Endothelial cell of umbilical vein (primary cell): Measurements from ENCODE around the gene CD300LD. TPM values are rescaled to one million over a fixed set of nuclear protein-coding genes. Genes with fewer than 3 reads are reported as not detected.

Experiments
- BruUV-seq: library from RNA; stranded (reverse); fragments of 400-500 nt; replicated peaks from 2 replicates; lab custom pipeline; 2021; lab: Mats Ljungman, UMichigan
- CTCF ChIA-PET: fragments of 300-600, 350-600 bp; sonication (Branson Sonifier 250); formaldehyde crosslinking; loops from one replicate; lab custom pipeline; 2021; ENCODE audit warnings: antibody characterized with exemption, inconsistent platforms; lab: Charles Lee
- POLR2A ChIA-PET: fragments of 300-600, 350-600 bp; sonication (Branson Sonifier 250); formaldehyde crosslinking; loops from one replicate; lab custom pipeline; 2021; ENCODE audit warnings: antibody characterized with exemption, inconsistent platforms; lab: Charles Lee
- DNase-seq: peaks from one replicate; pipeline ENCODE4 v3.0.0-alpha.2; 2011; ENCODE audit warnings: low read depth, low spot score
- FAIRE-seq: peaks from 2 replicates; lab custom pipeline; 2011; peaks lifted over from hg19 to GRCh38; lab: Jason Lieb, UNC
- H2AFZ ChIP-seq: 2 replicates; pipeline ENCODE4 v1.6.0; 2012; ENCODE audit warnings: low read depth, low read length, control low read depth, inconsistent platforms
- H3K27ac ChIP-seq: 2 replicates; pipeline ENCODE4 v1.5.1; 2011; ENCODE audit warnings: low read depth, mild to moderate bottlenecking, control low read depth, low read length, moderate library complexity; ENCODE audit not compliant: insufficient read depth
- H3K27me3 ChIP-seq, 2 experiments: 2 replicates each; pipeline versions ENCODE4 v1.6.0 to v1.6.1; 2011; ENCODE audit warnings: low read length in 2 of 2, mixed read lengths in 1 of 2; ENCODE audit not compliant: control insufficient read depth in 2 of 2, insufficient read depth in 2 of 2
- H3K36me3 ChIP-seq, 2 experiments: 2 replicates in 1 of 2; 3 replicates in 1 of 2; pipeline ENCODE4 v1.5.1; 2011; ENCODE audit warnings: low read length in 2 of 2, mild to moderate bottlenecking in 1 of 2, moderate library complexity in 1 of 2; ENCODE audit not compliant: control insufficient read depth in 2 of 2, insufficient read depth in 2 of 2; ENCODE audit errors: extremely low read depth in 1 of 2
- H3K4me1 ChIP-seq: 3 replicates; pipeline ENCODE4 v1.5.1; 2011; ENCODE audit warnings: mild to moderate bottlenecking, low read length; ENCODE audit not compliant: control insufficient read depth, insufficient read depth; ENCODE audit errors: extremely low read depth
- H3K4me2 ChIP-seq: 2 replicates; pipeline ENCODE4 v1.6.1; 2011; ENCODE audit warnings: low read length, control low read depth, mixed read lengths; ENCODE audit not compliant: insufficient read depth
- H3K4me3 ChIP-seq, 3 experiments: fragments of 200-600 bp in 1 of 3; sonication (generic), shearing (Covaris generic) in 1 of 3; replicated peaks in 1 of 3; 2 replicates each; pipeline ENCODE4 v1.5.1; 2011 to 2016; ENCODE audit warnings: control low read depth in 3 of 3, low read length in 3 of 3, mild to moderate bottlenecking in 2 of 3, inconsistent platforms in 1 of 3, low read depth in 1 of 3, moderate library complexity in 1 of 3; ENCODE audit not compliant: insufficient read depth in 1 of 3
- H3K79me2 ChIP-seq: 2 replicates; pipeline ENCODE4 v1.6.0; 2012; ENCODE audit warnings: low read length, inconsistent platforms; ENCODE audit not compliant: control insufficient read depth, insufficient read depth
- H3K9ac ChIP-seq: replicated peaks from 2 replicates; pipeline ENCODE3; 2011; ENCODE audit warnings: low read length, control low read depth; ENCODE audit not compliant: insufficient read depth; ENCODE audit errors: extremely low read depth
- H3K9me1 ChIP-seq: replicated peaks from 3 replicates; pipeline ENCODE4 v1.6.0; 2011; ENCODE audit warnings: mild to moderate bottlenecking, low read length; ENCODE audit not compliant: control insufficient read depth, insufficient read depth; ENCODE audit errors: extremely low read depth
- H3K9me3 ChIP-seq: replicated peaks from 2 replicates; pipeline ENCODE4 v1.5.1; 2012; ENCODE audit warnings: low read length, inconsistent platforms; ENCODE audit not compliant: control insufficient read depth, insufficient read depth
- H4K20me1 ChIP-seq: replicated peaks from 2 replicates; pipeline ENCODE3; 2011; ENCODE audit warnings: mild to moderate bottlenecking, low read length; ENCODE audit not compliant: control insufficient read depth, insufficient read depth; ENCODE audit errors: extremely low read depth
- EZH2 ChIP-seq: IDR thresholded peaks from 2 replicates; pipeline ENCODE4 v1.6.1; 2012; ENCODE audit warnings: borderline replicate concordance, low read depth, mild to moderate bottlenecking, moderate library complexity, low read length, inconsistent platforms; ENCODE audit not compliant: severe bottlenecking
- FOS ChIP-seq: IDR thresholded peaks from 2 replicates; pipeline ENCODE4 v1.6.1; 2011; ENCODE audit warnings: mild to moderate bottlenecking, low read length, moderate library complexity, borderline replicate concordance; ENCODE audit not compliant: insufficient read depth
- GATA2 ChIP-seq: IDR thresholded peaks from 2 replicates; pipeline ENCODE4 v1.7.0; 2011; ENCODE audit warnings: low read depth, mild to moderate bottlenecking, moderate library complexity, mixed read lengths, low read length; ENCODE audit not compliant: insufficient read length, insufficient read depth
- JUN ChIP-seq: IDR thresholded peaks from 2 replicates; pipeline ENCODE4 v1.6.1; 2011; ENCODE audit warnings: borderline replicate concordance, low read depth; ENCODE audit not compliant: insufficient read length, insufficient read depth
- MYC ChIP-seq: IDR thresholded peaks from one replicate; pipeline ENCODE4 v1.6.1; 2011; ENCODE audit warnings: mild to moderate bottlenecking, low read depth, low read length
- POLR2A ChIP-seq: IDR thresholded peaks from 2 replicates; pipeline ENCODE4 v1.6.1; 2012; ENCODE audit warnings: low read depth, mild to moderate bottlenecking, control low read depth, low read length
- POLR2AphosphoS5 ChIP-seq: IDR thresholded peaks from 2 replicates; pipeline ENCODE4 v1.6.1; 2012; ENCODE audit warnings: low read depth, mild to moderate bottlenecking, control low read depth, low read length, moderate library complexity; ENCODE audit not compliant: insufficient read depth
- dilution Hi-C: fragments of 300-500 bp; cut with MboI; formaldehyde crosslinking; loops from one replicate; pipeline ENCODE4 v1.15.0; 2019; ENCODE audit warnings: low sequenced_read_pairs; ENCODE audit not compliant: extremely low pct_ligation_motif_present
- intact Hi-C: fragments of 100-400 bp; cut with micrococcal nuclease; formaldehyde crosslinking; loops from one replicate; pipeline ENCODE4 v1.10.0; 2022
- polyA plus RNA-seq, 4 experiments: library from polyadenylated mRNA; depleted of rRNA in 3 of 4; stranded (reverse) in 3 of 4; unstranded in 1 of 4; fragments of >200 nt; gene quantifications; 2 replicates each; pipeline versions ENCODE4 v1.2.1 to v1.2.3, GENCODE V29; 2011 to 2012; ENCODE audit warnings: missing spikeins in 1 of 4
- total RNA-seq: library from RNA; stranded (reverse); gene quantifications from 2 replicates; pipeline ENCODE4 v1.2.3, GENCODE V29; 2021
- TF ChIP-seq, protein P1 (sequence below), 2 donors: IDR thresholded peaks; 1 replicate in 1 of 2; 2 replicates in 1 of 2; pipeline ENCODE4 v1.5.1; 2011; ENCODE audit warnings: low read length in 2 of 2, mild to moderate bottlenecking in 2 of 2, moderate library complexity in 2 of 2, control low read depth in 1 of 2, inconsistent platforms in 1 of 2, low read depth in 1 of 2; ENCODE audit not compliant: insufficient read depth in 1 of 2; ENCODE audit errors: extremely low read depth in 1 of 2
- TF ChIP-seq, protein P2 (sequence below): IDR thresholded peaks from 2 replicates; pipeline ENCODE4 v1.6.1; 2011; ENCODE audit not compliant: insufficient read depth, insufficient read length

CD300LD gene
- total and polyA plus RNA-seq, 2 donors (not counting 3 experiments of a cell fraction or from before 2014, with no cell fraction given): not detected

DNA sequence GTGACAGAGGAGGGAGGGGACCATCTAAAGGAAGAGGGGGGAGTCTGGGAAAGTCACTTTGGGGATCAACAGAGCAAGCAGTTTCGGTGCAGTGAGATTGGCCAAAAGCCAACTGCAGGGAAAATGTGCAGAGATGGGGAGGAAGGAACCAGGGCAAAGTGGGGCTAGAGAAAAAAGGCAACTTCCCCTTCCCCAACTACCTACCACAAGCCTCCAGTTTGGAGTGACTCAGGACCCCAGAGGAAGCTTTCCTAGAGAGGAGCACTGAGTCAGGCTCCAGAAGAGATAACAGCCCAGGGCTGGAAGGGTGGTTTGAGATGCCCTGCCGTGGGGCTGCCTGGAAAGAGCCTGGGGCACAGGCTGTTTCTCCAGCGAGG is 6.9 kb upstream of the CD300LD start:
- H3K36me3 ChIP-seq: no peaks in the 10 kb centered on the region
- no peaks in the 10 kb centered on the region for H3K79me2 ChIP-seq
- POLR2A ChIA-PET: no interaction called here
- H3K4me2 ChIP-seq: no peak overlapping the region
- no peaks in the 10 kb centered on the region for H3K27me3 ChIP-seq
- no peak for TF ChIP-seq JUN
- TF ChIP-seq, protein P1, sequence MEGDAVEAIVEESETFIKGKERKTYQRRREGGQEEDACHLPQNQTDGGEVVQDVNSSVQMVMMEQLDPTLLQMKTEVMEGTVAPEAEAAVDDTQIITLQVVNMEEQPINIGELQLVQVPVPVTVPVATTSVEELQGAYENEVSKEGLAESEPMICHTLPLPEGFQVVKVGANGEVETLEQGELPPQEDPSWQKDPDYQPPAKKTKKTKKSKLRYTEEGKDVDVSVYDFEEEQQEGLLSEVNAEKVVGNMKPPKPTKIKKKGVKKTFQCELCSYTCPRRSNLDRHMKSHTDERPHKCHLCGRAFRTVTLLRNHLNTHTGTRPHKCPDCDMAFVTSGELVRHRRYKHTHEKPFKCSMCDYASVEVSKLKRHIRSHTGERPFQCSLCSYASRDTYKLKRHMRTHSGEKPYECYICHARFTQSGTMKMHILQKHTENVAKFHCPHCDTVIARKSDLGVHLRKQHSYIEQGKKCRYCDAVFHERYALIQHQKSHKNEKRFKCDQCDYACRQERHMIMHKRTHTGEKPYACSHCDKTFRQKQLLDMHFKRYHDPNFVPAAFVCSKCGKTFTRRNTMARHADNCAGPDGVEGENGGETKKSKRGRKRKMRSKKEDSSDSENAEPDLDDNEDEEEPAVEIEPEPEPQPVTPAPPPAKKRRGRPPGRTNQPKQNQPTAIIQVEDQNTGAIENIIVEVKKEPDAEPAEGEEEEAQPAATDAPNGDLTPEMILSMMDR (IDR thresholded peaks at IDR 0.05; ENCODE audit: extremely low read depth in 1 of 2, insufficient read depth in 1 of 2, low read depth in 1 of 2, low read length in 2 of 2): no peak
- TF ChIP-seq, protein P2, sequence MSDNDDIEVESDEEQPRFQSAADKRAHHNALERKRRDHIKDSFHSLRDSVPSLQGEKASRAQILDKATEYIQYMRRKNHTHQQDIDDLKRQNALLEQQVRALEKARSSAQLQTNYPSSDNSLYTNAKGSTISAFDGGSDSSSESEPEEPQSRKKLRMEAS: no peak
- TF ChIP-seq EZH2: no peak
- no peak for TF ChIP-seq POLR2A
- no peak for TF ChIP-seq FOS
- TF ChIP-seq GATA2: no peak
- no peak for TF ChIP-seq POLR2AphosphoS5
- no peak for TF ChIP-seq MYC
- H3K4me1 ChIP-seq: no peaks in the 10 kb centered on the region
- H3K9me1 ChIP-seq: no peaks in the 10 kb centered on the region
- FAIRE-seq (no peak), DNase-seq (no peak)
- no peak overlapping the region for H3K4me3 ChIP-seq
- dilution Hi-C loops: no loop called here
- CTCF ChIA-PET: no interaction called here
- intact Hi-C loops: no loop called here
- BruUV-seq: no TSS peak
- no peaks in the 10 kb centered on the region for H4K20me1 ChIP-seq
- no peak overlapping the region for H3K27ac ChIP-seq
- no peak overlapping the region for H3K9ac ChIP-seq
- H2AFZ ChIP-seq: no peak overlapping the region
- H3K9me3 ChIP-seq: no peaks in the 10 kb centered on the region
